ENCODE data around the gene PPP1R14B. TPM values are rescaled to one million over a fixed set of nuclear protein-coding genes. Genes with fewer than 3 reads are reported as not detected.

Gene PPP1R14B
- total and polyA plus RNA-seq, 2 of the 13 experiments (the other 11 are each of a cell fraction or from before 2014, with no cell fraction given) = 110 to 148 TPM

DNA sequence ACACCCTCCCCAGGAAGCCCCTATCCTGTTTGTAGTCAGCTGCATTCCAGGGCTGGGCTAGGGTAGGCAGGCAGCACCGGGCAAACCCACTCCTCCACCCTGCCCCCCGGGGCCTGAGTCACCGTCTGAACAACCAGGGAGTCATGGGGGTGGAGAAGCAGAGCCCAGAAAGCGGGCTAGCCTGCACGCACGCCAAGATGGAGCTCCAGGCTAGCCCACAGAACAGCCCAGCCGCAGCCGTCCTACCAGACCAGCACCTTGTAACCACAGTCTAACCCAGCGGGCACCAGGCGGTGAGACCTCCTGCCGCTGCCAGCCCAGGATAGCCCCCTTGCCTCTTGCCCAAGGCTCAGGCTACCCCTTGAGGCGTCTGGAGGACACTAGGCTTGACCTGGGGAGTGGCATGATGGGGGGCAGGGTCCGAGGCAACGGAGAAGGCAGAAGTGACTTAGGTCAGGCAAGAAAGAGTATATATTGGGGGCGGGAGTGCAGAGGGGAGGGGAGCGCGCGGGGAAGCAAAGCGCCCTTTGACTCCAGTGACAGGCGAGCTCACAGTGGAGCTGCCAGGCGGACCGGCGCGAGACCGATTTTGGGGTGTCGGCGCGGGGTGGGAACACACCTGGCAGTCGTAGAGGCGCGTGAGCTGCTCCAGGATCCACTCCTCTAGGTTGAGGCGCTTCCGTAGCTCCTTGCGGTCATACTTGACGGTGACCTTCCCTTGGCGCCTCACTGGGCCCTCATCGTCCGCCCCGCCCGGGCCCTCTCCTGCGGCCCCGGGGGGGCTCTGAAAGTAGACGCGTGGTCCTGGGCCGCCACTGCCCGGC lies 734 bp downstream of the PPP1R14B start (continued):
- TF ChIP-seq, protein P1, sequence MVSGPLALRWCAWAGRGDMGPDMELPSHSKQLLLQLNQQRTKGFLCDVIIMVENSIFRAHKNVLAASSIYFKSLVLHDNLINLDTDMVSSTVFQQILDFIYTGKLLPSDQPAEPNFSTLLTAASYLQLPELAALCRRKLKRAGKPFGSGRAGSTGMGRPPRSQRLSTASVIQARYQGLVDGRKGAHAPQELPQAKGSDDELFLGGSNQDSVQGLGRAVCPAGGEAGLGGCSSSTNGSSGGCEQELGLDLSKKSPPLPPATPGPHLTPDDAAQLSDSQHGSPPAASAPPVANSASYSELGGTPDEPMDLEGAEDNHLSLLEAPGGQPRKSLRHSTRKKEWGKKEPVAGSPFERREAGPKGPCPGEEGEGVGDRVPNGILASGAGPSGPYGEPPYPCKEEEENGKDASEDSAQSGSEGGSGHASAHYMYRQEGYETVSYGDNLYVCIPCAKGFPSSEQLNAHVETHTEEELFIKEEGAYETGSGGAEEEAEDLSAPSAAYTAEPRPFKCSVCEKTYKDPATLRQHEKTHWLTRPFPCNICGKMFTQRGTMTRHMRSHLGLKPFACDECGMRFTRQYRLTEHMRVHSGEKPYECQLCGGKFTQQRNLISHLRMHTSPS (CRISPR knock-in tag; IDR thresholded peaks at IDR 0.05; ENCODE audit: low read depth) = peak; percentile 62; the same call in 1 of the 2 replicates
- TF ChIP-seq MBD4 (IDR thresholded peaks at IDR 0.05; ENCODE audit: borderline replicate concordance, low read length) = no peak
- TF ChIP-seq, protein P2, sequence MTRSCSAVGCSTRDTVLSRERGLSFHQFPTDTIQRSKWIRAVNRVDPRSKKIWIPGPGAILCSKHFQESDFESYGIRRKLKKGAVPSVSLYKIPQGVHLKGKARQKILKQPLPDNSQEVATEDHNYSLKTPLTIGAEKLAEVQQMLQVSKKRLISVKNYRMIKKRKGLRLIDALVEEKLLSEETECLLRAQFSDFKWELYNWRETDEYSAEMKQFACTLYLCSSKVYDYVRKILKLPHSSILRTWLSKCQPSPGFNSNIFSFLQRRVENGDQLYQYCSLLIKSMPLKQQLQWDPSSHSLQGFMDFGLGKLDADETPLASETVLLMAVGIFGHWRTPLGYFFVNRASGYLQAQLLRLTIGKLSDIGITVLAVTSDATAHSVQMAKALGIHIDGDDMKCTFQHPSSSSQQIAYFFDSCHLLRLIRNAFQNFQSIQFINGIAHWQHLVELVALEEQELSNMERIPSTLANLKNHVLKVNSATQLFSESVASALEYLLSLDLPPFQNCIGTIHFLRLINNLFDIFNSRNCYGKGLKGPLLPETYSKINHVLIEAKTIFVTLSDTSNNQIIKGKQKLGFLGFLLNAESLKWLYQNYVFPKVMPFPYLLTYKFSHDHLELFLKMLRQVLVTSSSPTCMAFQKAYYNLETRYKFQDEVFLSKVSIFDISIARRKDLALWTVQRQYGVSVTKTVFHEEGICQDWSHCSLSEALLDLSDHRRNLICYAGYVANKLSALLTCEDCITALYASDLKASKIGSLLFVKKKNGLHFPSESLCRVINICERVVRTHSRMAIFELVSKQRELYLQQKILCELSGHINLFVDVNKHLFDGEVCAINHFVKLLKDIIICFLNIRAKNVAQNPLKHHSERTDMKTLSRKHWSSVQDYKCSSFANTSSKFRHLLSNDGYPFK (CRISPR knock-in tag; IDR thresholded peaks at IDR 0.05; ENCODE audit: borderline replicate concordance) = 0 out of 2 replicates have a peak, but pooled peaks have one; percentile 60
- no peak for TF ChIP-seq HOXA7 (CRISPR knock-in tag; IDR thresholded peaks at IDR 0.05)
- 0 out of 2 replicates have a peak, but pooled peaks have one; percentile 36 for TF ChIP-seq ZBTB20 (CRISPR knock-in tag; IDR thresholded peaks at IDR 0.05; ENCODE audit: borderline replicate concordance, low read depth)
- TF ChIP-seq, protein P3, sequence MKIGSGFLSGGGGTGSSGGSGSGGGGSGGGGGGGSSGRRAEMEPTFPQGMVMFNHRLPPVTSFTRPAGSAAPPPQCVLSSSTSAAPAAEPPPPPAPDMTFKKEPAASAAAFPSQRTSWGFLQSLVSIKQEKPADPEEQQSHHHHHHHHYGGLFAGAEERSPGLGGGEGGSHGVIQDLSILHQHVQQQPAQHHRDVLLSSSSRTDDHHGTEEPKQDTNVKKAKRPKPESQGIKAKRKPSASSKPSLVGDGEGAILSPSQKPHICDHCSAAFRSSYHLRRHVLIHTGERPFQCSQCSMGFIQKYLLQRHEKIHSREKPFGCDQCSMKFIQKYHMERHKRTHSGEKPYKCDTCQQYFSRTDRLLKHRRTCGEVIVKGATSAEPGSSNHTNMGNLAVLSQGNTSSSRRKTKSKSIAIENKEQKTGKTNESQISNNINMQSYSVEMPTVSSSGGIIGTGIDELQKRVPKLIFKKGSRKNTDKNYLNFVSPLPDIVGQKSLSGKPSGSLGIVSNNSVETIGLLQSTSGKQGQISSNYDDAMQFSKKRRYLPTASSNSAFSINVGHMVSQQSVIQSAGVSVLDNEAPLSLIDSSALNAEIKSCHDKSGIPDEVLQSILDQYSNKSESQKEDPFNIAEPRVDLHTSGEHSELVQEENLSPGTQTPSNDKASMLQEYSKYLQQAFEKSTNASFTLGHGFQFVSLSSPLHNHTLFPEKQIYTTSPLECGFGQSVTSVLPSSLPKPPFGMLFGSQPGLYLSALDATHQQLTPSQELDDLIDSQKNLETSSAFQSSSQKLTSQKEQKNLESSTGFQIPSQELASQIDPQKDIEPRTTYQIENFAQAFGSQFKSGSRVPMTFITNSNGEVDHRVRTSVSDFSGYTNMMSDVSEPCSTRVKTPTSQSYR (CRISPR knock-in tag; IDR thresholded peaks at IDR 0.05; ENCODE audit: borderline replicate concordance) = peak; percentile 8; the same call in 1 of the 2 replicates
- TF ChIP-seq FOXA1 (IDR thresholded peaks at IDR 0.05) = no peak
- TF ChIP-seq FOXA1 (CRISPR knock-in tag; IDR thresholded peaks at IDR 0.05) = no peak
- TF ChIP-seq, protein P4, sequence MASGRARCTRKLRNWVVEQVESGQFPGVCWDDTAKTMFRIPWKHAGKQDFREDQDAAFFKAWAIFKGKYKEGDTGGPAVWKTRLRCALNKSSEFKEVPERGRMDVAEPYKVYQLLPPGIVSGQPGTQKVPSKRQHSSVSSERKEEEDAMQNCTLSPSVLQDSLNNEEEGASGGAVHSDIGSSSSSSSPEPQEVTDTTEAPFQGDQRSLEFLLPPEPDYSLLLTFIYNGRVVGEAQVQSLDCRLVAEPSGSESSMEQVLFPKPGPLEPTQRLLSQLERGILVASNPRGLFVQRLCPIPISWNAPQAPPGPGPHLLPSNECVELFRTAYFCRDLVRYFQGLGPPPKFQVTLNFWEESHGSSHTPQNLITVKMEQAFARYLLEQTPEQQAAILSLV (CRISPR knock-in tag; IDR thresholded peaks at IDR 0.05; ENCODE audit: borderline replicate concordance) = peak; percentile 31; the same call in 1 of the 2 replicates
- TF ChIP-seq ZMYM4 (CRISPR knock-in tag; IDR thresholded peaks at IDR 0.05) = 0 out of 2 replicates have a peak, but pooled peaks have one; percentile 15
- no peak for TF ChIP-seq ZIK1 (CRISPR knock-in tag; IDR thresholded peaks at IDR 0.05; ENCODE audit: borderline replicate concordance, low read depth)
- TF ChIP-seq CENPT (CRISPR knock-in tag; IDR thresholded peaks at IDR 0.05; ENCODE audit: low read depth) = no peak
- TF ChIP-seq NRL (CRISPR knock-in tag; IDR thresholded peaks at IDR 0.05; ENCODE audit: borderline replicate concordance) = 0 out of 2 replicates have a peak, but pooled peaks have one; percentile 35
- peak; percentile 73 for TF ChIP-seq AGO1 (IDR thresholded peaks at IDR 0.05; ENCODE audit: low read depth, low read length, poor library complexity, severe bottlenecking)
- TF ChIP-seq ZNF773 (CRISPR knock-in tag; IDR thresholded peaks at IDR 0.05; ENCODE audit: borderline replicate concordance) = 0 out of 2 replicates have a peak, but pooled peaks have one; percentile 12
- TF ChIP-seq CHD4 (IDR thresholded peaks at IDR 0.05; ENCODE audit: borderline replicate concordance, low read length) = no peak
- 0 out of 2 replicates have a peak, but pooled peaks have one; percentile 39 for TF ChIP-seq ESRRA (CRISPR knock-in tag; IDR thresholded peaks at IDR 0.05; ENCODE audit: low read depth)
- TF ChIP-seq RARA (CRISPR knock-in tag; IDR thresholded peaks at IDR 0.05) = no peak; the same call in 1 of the 2 replicates
- TF ChIP-seq, protein P5, sequence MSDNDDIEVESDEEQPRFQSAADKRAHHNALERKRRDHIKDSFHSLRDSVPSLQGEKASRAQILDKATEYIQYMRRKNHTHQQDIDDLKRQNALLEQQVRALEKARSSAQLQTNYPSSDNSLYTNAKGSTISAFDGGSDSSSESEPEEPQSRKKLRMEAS (IDR thresholded peaks at IDR 0.05) = peak; percentile 28; the same call in 1 of the 2 replicates

Data from HepG2 (cell line).